Subcutaneous adipose tissue (tissue), 4 donors: ENCODE measurements around the gene ATXN2. TPM values are rescaled to one million over a fixed set of nuclear protein-coding genes. Genes with fewer than 3 reads are reported as not detected.

Experiments
- total RNA-seq, 4 donors: library from RNA; depleted of rRNA; stranded (reverse); fragments of >200 nt; gene quantifications; one replicate each; pipeline ENCODE4 v1.1.0, GENCODE V29; 2016
- TF ChIP-seq, protein P1 (sequence below): fragments of 450-650 bp; IDR thresholded peaks from one replicate; pipeline ENCODE4 v1.5.1; 2016; ENCODE audit warnings: low read depth, mild to moderate bottlenecking, control low read depth, antibody characterized with exemption, moderate library complexity

The ATXN2 gene
- total RNA-seq, 4 donors from 2014 or later, result 39.4 to 56.1 (median 45.6) TPM

DNA sequence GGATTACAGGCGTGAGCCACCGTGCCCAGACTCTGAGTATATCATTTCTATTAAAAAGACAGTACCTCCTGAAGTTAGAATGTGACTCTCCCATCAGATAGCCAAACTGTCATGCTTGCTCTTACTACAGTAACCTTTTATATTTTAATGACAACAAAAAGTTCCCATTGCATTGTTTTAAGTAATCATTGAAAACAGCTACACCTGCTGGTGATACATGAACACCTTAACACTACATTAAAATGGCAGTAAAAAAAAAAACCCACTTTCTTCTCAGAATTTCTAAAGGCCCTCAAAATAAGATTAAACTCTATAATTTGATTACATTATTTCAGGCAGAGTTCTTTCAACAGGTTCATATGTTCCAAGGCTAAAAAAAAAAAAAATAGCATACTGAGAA is 116.7 kb downstream of the ATXN2 start:
- TF ChIP-seq, protein P1, sequence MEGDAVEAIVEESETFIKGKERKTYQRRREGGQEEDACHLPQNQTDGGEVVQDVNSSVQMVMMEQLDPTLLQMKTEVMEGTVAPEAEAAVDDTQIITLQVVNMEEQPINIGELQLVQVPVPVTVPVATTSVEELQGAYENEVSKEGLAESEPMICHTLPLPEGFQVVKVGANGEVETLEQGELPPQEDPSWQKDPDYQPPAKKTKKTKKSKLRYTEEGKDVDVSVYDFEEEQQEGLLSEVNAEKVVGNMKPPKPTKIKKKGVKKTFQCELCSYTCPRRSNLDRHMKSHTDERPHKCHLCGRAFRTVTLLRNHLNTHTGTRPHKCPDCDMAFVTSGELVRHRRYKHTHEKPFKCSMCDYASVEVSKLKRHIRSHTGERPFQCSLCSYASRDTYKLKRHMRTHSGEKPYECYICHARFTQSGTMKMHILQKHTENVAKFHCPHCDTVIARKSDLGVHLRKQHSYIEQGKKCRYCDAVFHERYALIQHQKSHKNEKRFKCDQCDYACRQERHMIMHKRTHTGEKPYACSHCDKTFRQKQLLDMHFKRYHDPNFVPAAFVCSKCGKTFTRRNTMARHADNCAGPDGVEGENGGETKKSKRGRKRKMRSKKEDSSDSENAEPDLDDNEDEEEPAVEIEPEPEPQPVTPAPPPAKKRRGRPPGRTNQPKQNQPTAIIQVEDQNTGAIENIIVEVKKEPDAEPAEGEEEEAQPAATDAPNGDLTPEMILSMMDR, result no peak

- TF ChIP-seq, protein P1, result no peak
Observed at GRCh38 chr12:111471236-111471635, 127.9 kb downstream of the ATXN2 start.

DNA sequence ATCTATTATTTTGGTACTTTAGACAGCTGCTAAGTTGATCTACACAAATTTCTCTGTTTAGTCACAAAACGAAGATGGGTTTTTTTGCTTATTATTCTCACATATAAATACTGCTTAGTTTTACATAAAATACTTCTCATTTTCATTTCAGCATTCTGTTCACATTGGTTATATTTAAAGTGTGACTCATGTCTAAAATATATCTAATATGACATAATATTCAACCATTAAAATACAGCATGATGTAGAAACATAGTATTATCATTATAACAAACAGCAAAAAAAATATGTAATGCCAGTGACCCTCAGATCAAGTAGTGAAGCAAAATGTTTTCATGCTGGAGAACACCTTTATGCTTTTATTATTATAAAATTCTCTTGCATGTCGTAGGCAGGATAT is 129.7 kb downstream of the ATXN2 start:
- TF ChIP-seq, protein P1, result no peak

DNA sequence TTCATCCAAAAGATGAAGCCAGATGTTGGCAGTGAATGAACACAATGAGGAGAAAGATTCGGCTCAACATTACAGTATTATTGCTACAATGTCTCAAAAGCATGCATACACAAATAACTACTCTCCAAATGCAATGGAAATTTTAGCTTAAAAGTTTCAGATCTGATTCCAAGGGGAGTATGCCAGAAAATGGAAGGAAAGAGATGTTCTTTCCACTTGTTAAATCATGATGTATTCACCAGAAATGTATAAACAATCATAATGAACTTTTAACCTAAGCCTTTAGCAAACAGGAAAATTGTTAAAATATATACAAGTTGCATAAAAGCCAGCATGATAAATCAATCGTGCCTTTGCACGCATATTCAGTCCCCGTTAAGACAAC is 131.3 kb downstream of the ATXN2 start:
- TF ChIP-seq, protein P1, result no peak

DNA sequence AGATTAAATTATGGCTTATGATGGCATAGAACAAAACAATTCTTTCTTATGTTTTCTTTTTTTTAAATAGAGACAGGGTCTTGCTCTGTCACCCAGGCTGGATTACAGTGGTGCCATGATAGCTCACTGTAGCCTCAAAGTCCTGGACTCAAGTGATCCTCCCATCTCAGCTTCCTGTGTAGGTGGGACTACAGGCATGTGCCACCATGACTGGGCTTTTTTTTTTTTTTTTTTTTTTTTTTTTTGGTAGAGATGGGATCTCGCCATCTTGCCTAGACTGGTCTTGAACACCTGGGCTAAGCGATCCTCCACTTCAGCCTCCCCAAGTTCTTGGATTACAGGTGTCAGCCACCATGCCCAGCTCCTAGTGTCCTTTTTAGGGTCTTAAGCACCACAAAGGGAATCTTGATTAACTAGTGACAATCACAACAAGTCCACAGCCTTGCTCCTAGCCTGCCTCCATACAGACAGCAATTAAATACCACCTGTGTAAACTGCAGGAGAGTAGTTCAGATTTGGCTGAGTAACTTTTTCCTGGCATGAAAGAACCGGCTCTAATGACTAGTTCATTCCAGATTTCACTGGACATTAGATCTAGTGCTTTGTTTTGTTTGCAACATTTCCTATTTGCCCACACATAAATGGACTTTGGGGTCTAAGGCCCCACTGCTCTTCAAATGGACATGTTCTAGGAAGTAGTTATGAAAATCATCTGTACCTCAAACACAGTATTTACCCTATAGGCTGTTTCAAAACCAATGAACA is 131.8 kb downstream of the ATXN2 start:
- TF ChIP-seq, protein P1, result no peak

- TF ChIP-seq, protein P1, result no peak
Observed at GRCh38 chr12:111462210-111462769, 136.8 kb downstream of the ATXN2 start.

GRCh38 chr12:111458546-111459172 is 140.5 kb downstream of the ATXN2 start:
- TF ChIP-seq, protein P1, result no peak
